Fibroblast of pulmonary artery (primary cell): ENCODE data around the gene ENPP6.
"Not testable (repeated sequence)": the region's sequence is repeated elsewhere in the genome, so short reads cannot be mapped to it uniquely, and the experiment has no call there.

Source experiments
- DNase-seq: peaks from one replicate; pipeline ENCODE4 v3.0.0-alpha.2; 2010; ENCODE audit warnings: low read depth
- H3K4me3 ChIP-seq: replicated peaks from 2 replicates; pipeline ENCODE4 v1.5.1; 2011; ENCODE audit warnings: low read depth, mild to moderate bottlenecking, control low read depth, low read length, moderate library complexity
- CTCF ChIP-seq: IDR thresholded peaks from 2 replicates; pipeline ENCODE4 v1.5.1; 2011; ENCODE audit warnings: mild to moderate bottlenecking, control low read depth, low read length, inconsistent platforms; ENCODE audit errors: missing control alignments

ENPP6 gene

DNA sequence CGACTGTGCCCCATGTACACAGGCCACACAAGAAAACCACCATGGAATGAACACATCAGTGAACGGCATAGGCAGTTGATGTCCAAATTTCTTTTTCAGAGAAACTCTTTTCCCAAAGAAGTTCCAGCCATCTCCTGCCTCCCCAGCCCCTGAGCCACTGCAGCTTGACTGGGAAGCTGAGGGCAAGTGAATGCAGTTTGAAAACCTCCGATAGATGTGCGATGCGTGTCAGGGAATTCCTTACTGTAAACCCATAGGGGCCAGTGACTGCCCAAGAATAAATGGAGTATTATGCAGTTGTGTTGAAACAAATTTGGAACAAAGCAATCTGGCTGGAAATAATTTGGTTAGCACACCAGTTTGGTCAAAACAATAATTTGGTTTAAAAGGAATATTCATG, 72.1 kb downstream of the ENPP6 start:
- no peak overlapping the region for H3K4me3 ChIP-seq
- TF ChIP-seq CTCF: no peak

DNA sequence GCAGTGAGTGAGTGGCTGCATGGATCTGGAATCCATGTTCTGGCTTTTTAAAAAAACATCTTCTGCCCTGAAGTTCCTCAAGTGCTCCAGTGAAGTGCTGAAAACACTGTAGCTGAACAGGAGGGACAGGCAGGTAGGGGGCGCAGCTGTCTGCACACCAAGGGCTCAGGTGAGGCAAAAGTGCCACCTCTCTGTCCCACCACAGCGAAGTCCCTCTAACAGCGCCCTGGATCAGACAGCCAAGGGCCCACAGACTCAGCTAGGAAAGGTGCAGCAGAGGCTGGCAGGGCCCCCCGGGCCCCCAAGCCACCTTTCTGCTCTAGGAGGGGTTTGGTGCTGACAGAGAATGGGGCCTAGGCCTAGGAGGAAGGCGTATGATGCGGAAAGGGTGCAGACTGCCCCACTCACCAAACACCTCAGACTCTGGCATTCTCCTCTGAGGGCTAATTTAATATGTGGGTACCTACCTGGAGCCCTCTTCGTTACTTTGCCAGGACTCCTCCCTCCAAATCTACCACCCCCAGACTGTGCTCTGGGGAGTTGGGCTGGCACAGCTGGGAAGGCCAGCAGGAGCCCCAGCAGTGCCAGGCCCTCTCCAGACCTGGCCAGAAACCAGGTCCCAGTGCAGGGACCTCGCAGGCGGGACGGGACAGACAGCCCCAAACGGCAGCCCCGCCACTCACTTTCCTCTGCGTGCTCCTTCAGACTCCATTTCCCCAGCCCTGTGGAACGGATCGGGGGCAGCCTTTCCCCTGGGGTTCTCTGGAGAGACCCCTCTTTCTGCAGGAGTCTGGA, 73.7 kb downstream of the ENPP6 start:
- no peak for DNase-seq
- TF ChIP-seq CTCF: no peak

More for the DNA sequence above, 72.1 kb downstream of the ENPP6 start:
- DNase-seq: no peak

GRCh38 chr4:184142121-184143000, 75.3 kb downstream of the ENPP6 start:
- H3K4me3 ChIP-seq: no peak overlapping the region
- no peak for TF ChIP-seq CTCF
- no peak for DNase-seq

More for the DNA sequence above, 73.7 kb downstream of the ENPP6 start:
- no peak overlapping the region for H3K4me3 ChIP-seq

DNA sequence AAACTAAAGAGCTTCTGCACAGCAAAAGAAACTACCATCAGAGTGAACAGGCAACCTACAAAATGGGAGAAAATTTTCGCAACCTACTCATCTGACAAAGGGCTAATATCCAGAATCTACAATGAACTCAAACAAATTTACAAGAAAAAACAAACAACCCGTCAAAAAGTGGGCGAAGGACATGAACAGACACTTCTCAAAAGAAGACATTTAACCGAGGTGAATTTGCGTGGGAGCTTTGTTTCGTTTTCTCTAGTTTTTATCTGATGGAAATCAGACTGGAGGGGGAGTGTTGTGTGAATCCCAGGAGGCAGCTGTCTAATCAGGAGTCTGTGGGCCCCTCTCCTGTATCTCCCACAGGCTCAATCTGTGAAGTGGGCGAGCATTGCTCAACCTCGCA, 76.8 kb downstream of the ENPP6 start:
- not testable (repeated sequence) for H3K4me3 ChIP-seq, DNase-seq

- no peak for TF ChIP-seq CTCF
- DNase-seq: no peak
- no peak overlapping the region for H3K4me3 ChIP-seq
Measured at GRCh38 chr4:184136525-184136924, 81.1 kb downstream of the ENPP6 start.

GRCh38 chr4:184126800-184127199, 90.9 kb downstream of the ENPP6 start:
- no peak overlapping the region for H3K4me3 ChIP-seq
- TF ChIP-seq CTCF: no peak
- no peak for DNase-seq

DNA sequence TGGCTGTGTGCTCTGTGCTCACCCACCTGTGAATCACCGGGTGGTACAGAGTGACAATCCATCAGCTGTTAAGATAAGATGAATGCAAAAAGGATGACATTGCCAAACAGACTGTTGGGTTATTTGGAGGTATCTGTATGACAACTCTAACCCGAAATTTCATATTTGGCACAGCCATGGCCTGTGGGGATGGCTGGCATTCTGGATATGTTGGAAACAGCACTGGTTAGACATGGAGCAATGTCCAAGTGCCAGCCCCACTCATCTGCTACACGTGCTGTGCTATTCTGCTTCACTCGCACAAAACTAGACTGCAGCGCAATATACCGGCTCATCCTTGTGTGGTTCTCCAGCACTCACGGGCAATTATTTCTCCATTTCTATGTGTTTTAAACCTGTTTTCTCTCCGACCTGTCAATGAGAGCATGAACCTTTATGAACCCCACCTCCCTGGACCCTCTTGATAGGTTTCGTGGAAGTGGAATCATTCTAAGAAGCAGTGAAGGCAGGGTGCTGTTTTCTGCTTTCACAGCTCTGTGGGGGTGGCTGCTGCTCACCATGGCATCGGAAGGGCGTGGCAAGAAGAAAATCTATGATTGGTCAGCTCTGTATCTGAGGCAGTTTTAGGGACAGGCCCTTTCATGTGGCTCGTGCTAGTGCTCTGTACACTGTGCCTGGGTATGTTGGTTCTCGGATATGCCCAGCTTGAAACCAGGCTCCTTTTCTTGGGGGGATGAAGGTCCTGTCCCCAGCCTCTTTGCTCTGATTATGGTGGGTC, 94.9 kb downstream of the ENPP6 start:
- no peak overlapping the region for H3K4me3 ChIP-seq
- DNase-seq: no peak
- no peak for TF ChIP-seq CTCF
